K562 (cell line): ENCODE data around the gene MRPL37.

Experiments
- BHLHE40 ChIP-seq: IDR thresholded peaks from 2 replicates; pipeline ENCODE4 v1.6.1; 2011; ENCODE audit warnings: low read length, improper control_type of control experiment
- CCNT2 ChIP-seq: IDR thresholded peaks from 2 replicates; pipeline ENCODE4 v1.6.1; 2011; ENCODE audit warnings: borderline replicate concordance, low read depth, mild to moderate bottlenecking, moderate library complexity, mixed read lengths, low read length; ENCODE audit not compliant: insufficient read length; ENCODE audit errors: extremely low read depth
- GMEB1 ChIP-seq: fragments of 250-450 bp; sonication (Bioruptor Pico); IDR thresholded peaks from 2 replicates; pipeline ENCODE4 v1.4.0; 2020; ENCODE audit warnings: mild to moderate bottlenecking
- NFIC ChIP-seq: fragments of 450-650 bp; IDR thresholded peaks from 2 replicates; pipeline ENCODE4 v1.6.1; 2017; ENCODE audit warnings: mild to moderate bottlenecking, inconsistent platforms
- POLR2AphosphoS5 ChIP-seq: IDR thresholded peaks from 2 replicates; pipeline ENCODE4 v1.6.1; 2011; ENCODE audit warnings: mild to moderate bottlenecking, low read depth, low read length, moderate library complexity; ENCODE audit not compliant: control insufficient read depth, insufficient read depth
- SREBF2 ChIP-seq: sonication (generic); formaldehyde crosslinking; IDR thresholded peaks from 2 replicates; pipeline ENCODE4 v1.4.0; 2020; ENCODE audit warnings: mild to moderate bottlenecking, missing genetic modification reagents
- ZNF12 ChIP-seq: sonication (generic); formaldehyde crosslinking; IDR thresholded peaks from 2 replicates; pipeline ENCODE4 v1.4.0; 2020; ENCODE audit warnings: mild to moderate bottlenecking, missing genetic modification reagents
- ZZZ3 ChIP-seq: fragments of 450-650 bp; IDR thresholded peaks from 2 replicates; pipeline ENCODE4 v1.6.1; 2016; ENCODE audit warnings: antibody characterized with exemption, mild to moderate bottlenecking, moderate library complexity

- TF ChIP-seq GMEB1 (CRISPR knock-in tag) (no peak), SREBF2 (CRISPR knock-in tag) (no peak), ZNF12 (CRISPR knock-in tag) (no peak), ZZZ3 (no peak), POLR2AphosphoS5 (no peak), CCNT2 (no peak), BHLHE40 (no peak), NFIC (no peak)
These were observed 19.1 kb upstream of the MRPL37 start for GRCh38 chr1:54180701-54181360.
